Stimulated activated CD4-positive, alpha-beta T cell treated with anti-CD3 and anti-CD28 coated beads, Interleukin-4, amount 100 ng/mL, for 4 hours (primary cell): ENCODE measurements around the gene TMF1.

ENCODE experiments used
- DNase-seq, 2 experiments: peaks; one replicate each; pipeline ENCODE4 v3.0.0-alpha.2; 2020

Gene TMF1, protein sequence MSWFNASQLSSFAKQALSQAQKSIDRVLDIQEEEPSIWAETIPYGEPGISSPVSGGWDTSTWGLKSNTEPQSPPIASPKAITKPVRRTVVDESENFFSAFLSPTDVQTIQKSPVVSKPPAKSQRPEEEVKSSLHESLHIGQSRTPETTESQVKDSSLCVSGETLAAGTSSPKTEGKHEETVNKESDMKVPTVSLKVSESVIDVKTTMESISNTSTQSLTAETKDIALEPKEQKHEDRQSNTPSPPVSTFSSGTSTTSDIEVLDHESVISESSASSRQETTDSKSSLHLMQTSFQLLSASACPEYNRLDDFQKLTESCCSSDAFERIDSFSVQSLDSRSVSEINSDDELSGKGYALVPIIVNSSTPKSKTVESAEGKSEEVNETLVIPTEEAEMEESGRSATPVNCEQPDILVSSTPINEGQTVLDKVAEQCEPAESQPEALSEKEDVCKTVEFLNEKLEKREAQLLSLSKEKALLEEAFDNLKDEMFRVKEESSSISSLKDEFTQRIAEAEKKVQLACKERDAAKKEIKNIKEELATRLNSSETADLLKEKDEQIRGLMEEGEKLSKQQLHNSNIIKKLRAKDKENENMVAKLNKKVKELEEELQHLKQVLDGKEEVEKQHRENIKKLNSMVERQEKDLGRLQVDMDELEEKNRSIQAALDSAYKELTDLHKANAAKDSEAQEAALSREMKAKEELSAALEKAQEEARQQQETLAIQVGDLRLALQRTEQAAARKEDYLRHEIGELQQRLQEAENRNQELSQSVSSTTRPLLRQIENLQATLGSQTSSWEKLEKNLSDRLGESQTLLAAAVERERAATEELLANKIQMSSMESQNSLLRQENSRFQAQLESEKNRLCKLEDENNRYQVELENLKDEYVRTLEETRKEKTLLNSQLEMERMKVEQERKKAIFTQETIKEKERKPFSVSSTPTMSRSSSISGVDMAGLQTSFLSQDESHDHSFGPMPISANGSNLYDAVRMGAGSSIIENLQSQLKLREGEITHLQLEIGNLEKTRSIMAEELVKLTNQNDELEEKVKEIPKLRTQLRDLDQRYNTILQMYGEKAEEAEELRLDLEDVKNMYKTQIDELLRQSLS

DNA sequence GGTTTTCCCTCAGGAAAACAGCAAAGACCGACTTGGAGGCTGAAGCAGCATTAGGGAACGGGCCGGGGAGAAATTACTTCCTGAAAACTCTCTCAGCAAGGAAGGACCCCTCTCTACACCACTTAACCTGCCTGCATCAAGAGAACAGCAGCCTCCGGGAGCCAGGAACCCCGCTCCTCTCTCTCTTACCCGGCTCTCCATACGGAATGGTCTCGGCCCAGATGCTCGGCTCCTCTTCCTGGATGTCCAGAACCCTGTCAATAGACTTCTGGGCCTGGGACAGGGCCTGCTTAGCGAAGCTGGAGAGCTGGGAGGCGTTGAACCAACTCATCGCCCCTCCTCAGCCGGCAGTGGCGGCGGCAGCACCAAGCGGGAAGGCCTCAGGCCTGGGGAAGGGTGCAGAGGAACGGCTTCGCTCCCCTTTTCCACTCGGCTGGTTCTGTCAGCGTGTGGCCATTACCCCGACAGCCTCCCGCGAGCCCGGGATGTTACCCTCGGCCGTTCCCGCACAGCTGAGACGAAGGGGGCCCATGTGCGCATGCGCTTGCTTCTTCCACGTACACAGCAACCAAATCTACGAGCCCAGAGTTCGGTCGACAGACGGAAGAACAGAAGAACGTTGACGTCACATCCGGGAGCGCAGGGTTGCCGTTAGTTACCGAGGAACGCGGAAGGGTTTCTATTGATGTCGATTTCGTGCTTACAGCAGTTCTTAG lies at the start of gene TMF1:
TMF1 (minus strand) TSS at position 578 of the 716 bp plus-strand sequence; CDS start at position 331, 247 bp downstream.
- peak; percentile 96 for DNase-seq

DNA sequence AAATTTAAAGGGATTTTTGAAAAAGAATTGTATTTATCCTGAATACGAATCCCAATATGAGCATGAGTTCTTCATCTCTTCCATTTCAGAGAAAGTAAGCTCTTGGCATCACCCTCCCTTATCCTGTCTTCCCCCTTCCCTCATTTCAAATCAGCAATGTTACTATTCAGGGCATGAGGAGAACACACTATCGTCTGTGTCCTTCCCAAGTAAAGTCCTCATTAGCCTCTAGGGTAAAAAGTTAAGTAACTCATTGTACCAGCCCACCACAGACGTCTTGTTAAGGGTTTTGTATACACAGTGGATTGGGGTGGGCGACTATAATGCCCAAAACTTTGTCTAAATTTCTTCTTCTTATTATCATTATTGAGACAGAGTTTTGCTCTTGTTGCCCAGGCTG lies 47.4 kb upstream of the TMF1 start:
- no peak for DNase-seq

DNA sequence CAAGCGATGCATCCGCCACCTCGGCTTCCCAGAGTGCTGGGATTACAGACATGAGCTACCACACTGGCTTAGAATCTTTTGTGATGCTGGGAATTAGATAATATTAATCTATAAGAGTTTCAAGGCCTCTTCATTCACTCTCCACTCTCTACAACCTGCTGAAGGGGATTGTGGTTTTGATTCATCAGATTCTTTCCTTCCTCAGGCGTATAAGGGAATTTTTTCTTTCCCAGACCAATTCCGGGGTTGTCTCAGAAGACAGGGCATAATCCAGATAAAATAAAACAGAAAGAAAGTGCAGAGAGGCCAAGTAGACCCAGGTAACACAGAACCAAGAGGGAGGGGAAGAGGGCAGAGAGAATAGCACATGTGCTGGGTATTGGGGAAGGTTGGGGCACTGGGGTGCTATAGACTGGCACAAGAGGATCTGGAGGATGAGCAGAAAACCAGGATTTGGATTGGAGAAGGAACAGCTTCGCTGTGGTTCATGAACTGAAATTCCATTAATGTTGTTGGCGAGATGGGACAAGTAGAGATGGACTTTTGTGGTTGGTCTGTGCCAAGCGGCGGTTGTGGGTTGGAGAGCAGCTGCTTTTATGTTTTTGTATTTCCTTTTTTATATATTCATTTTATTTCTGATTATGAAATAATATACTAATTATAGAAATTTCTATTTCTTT lies 45.4 kb upstream of the TMF1 start:
- DNase-seq = no peak

DNA sequence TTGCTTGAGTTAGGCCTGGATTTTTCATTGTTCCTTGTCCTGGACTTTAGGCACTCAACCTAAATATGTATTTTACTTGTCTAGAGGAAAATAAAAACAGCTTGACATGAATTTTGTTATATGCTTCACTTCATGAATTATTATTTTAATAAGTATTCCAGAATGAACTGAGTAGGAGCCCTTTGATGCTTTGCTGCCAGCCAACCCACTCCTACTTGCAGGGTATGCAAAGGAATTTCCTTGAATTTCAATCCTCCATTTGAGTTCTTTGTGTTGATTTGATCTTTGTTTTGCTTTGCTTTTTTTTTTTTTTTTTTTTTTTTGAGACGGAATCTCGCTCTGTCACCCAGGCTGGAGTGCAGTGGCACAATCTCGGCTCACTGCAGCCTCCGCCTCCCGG lies 44.2 kb upstream of the TMF1 start:
- no peak for DNase-seq

DNA sequence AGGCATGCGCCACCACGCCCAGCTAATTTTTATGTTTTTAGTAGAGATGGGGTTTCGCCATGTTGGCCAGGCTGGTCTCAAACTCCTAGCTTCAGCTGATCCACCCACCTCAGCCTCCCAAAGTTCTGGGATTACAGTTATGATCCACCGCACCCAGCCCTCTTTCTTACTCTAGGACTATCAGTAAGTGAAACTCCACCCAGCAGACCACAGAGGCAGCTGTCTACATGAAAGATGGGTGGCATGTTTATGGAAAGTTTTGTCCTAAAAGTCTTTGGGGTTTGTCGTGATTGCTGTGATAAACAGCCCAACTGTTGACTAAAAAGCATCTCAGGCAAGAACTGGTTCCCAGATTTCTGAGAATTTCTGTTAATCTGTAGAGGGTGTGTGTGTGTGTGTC lies 43.5 kb upstream of the TMF1 start:
- no peak for DNase-seq

DNA sequence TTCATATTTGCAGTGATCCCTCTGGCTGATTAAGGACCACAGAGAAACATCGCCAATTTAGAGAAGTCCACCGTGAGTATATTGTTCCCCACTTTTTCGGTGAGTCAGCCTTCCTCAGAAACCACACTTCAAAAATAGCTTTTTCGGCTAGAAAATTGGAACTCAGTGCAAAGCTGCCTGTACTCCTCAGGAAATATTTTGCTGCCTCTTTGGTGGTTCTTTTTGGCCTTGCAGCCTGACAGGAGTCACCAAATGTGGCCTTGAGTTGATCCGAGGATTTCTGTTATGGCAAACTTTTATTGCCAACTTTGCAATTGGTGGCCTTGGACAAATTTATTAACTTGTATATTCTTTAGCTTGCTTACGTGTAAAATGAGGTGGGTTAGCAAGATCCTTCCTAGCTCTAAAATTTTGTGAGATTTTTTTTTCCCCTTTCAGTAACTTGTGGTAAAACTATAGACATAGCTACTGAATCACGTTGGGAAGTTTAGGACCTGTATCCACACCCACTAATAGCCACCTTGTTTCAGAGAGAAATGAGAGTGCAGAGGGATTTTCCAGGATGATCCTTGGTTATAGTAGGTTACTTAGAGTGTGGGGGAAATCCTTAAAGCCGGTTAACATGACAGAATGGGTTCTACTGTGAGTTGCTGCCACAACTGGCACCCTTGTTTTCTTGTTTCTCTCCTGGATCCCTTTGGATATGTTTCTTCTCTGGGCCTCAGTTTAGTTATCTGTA lies 42.5 kb upstream of the TMF1 start:
- DNase-seq = no peak

DNA sequence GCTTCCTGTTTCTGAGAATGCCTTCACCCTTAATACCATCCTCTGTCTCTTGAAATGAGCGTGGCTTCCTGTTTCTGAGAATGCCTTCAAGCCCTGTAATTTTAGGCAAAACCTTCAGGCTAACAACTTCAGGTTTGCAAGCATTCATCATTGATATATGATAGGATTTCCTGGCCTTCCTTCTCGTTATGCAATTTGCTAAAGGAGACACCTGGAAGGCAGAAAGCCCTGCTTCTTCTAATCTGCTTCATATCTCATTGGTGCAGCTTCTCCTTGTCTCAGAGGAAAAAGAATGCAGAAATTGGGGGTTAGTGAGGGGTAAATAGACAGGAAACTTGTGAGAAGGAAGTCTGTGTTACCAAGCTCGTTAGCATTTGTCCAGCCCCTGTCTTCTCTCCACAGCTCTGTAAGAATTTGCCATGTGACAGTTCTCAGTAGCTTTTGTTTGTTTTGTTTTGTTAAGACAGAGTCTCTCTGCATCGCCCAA lies 39.9 kb upstream of the TMF1 start:
- DNase-seq = no peak

DNA sequence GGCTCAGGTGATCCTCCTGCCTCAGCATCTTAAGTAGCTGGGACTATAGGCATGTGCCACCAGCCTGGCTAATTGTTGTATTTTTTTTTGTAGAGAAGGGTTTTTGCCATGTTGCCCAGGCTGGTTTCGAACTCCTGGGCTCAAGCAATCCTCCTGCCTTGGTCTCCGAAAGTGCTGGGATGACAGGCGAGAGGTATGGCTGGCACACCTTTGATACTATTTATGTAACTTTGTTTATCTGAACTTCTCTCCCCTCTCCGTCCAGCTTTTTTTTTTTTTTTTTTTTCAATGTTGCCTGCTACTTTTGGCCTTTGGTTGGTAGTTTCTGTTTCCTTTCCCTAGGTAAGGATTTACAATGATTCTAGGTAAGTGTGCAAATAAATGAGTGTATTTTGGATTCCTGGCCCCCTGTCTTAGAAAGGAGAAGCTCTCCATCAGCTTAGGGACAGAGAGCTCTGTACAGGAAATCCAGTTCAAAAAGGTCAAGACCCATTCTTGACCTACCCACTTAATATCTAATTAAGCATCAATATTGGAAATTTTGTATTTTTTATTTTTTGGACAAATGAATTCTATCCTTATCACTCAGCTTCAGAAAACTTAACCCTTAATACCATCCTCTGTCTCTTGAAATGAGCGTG lies 39.4 kb upstream of the TMF1 start:
- no peak for DNase-seq

DNA sequence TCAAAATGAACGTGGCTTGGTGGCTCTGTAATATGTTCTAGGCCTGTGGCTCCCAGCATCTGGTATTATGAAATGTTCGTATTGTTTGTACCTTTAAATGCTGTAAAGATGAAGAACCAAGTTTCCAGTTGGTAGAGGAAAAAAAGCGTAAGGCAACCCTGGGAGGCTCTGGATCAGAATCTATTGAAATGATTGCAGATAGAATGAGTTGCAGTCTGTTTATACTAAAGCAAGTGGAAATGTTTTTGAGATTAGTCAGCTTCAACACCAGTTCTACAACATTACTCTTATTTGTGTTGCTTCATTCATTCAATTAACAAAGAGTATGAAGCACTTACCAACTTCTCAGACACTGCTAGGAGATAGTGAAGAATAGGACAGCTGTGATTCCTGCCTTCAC lies 37.9 kb upstream of the TMF1 start:
- DNase-seq = no peak

DNA sequence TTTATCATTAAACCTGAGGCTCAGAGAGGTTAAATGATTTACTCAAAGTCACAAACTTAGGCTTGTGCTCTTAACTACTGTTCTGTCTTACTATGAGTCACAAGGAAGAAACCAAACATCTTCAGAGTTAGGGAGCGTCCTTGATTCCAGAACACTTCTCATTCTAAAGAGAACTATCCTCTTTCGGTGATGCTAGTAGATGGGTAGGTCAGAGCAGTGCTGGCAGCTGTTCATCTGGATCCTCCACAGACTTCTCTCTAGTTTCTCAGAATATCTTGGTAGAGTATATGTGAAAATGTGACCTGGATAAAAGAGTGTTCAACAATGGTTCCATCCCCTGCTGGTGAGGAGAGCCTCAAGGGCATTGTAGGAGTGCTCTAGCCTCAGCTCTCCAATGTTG lies 35.9 kb upstream of the TMF1 start:
- DNase-seq = no peak

DNA sequence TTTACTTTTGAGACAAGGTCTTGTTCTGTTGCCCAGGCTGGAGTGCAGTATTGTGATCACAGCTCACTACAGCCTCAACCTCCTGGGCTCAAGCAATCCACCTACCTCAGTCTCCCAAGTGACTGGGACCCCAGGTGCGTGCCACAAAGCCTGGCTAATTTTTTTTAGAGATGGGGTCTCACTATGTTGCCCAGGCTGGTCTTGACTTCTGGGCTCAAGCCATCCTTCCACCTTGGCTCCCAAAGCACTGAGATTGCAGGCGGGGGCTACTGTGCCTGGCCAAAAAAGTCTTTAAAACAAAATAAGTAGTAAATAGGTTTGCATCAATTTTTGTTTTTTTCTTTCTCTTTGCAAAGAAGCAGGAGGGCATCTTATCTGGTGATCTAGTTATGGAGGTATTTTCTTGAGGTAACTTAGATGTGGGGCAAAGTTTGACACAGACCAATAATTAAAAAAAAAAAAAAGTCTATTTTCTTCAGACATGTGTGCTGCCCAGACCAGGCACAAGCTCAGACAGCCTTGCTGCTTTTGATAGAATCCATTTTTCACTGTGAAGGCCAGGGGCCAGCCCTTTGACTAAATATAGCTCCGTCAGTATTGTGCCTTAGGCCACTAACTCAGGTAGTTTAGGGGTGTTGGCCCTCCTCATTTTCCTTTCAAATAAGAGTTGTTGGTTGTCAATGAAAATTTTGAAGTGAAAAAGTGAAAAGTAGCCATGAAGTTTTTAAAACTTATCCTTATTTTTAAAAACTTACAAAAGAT lies 35.1 kb upstream of the TMF1 start:
- no peak for DNase-seq

DNA sequence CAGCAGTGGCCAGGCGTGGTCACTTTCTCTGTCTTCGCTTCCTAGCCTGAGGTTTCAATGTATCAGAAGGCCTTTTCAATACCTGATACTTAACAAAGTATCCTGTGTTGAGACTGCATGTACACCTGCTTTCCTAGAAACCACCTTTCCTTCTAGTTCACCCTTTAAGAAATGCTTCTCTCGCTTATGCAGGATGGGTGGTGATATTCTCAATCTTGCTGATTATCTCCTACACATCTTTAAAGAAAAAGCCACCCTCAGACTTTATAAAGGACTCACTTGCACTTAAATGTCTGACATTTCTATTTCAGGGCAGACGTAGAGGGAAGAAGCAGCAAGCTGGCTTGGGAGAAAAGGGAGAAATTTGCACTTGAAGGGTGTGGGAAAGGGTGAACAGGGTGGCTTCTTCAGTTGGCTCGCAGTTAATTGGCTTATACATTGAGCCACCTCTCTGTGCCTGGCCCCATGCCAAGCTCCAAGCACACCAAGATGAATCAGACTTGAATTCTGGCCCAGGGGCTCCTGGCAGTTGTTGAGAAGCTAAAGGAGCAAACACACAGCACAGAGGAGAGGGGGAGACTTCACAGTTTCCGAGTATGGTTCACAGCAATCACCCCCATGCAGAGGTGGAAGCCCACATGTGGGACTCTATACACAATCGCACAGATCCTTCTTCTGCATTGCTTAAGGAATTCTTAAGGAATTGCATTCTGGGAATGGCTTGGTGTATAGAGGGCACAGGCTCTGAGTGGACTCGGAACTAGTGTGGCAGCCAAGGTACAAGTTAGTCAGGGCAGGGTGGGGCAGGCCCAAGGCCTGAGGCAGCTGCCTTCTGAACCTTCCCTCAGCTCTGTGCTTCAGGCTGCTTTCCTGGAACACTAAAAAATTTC lies 33.9 kb upstream of the TMF1 start:
- peak; percentile 71 to 82 for DNase-seq

DNA sequence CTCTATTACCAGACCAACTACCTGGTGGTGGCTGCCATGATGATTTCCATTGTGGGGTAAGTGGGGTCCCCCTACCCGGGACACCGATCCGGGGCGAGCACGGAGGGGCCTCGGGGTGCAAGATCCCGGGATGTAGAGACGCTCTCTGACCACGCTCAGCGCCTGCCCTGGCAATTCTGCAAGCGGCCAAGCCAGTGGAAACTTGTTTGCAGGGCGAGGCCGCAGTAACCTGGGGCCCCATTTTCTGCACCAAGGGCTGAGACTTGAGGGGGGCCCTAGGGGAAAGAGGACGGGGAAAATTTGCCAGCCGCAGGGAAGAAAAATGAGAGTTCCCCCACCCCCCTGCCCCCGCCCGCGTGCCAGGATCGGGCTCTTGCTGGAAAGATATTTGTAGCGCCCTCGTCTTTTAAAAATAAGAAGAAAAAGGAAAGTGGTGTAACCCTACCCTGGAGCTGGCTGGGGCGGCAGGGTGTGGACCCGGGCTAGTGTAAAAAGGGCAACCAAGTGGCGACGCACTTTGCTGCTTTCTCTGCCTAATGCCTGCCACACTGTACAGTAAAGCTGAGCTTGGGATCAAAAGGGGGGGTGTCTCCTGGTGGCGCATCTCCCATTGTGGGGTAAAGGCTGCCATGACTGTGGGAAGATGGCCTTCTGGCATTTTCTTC lies 33.2 kb upstream of the TMF1 start:
- peak in 1 of 2 experiments; percentile 20 for DNase-seq

DNA sequence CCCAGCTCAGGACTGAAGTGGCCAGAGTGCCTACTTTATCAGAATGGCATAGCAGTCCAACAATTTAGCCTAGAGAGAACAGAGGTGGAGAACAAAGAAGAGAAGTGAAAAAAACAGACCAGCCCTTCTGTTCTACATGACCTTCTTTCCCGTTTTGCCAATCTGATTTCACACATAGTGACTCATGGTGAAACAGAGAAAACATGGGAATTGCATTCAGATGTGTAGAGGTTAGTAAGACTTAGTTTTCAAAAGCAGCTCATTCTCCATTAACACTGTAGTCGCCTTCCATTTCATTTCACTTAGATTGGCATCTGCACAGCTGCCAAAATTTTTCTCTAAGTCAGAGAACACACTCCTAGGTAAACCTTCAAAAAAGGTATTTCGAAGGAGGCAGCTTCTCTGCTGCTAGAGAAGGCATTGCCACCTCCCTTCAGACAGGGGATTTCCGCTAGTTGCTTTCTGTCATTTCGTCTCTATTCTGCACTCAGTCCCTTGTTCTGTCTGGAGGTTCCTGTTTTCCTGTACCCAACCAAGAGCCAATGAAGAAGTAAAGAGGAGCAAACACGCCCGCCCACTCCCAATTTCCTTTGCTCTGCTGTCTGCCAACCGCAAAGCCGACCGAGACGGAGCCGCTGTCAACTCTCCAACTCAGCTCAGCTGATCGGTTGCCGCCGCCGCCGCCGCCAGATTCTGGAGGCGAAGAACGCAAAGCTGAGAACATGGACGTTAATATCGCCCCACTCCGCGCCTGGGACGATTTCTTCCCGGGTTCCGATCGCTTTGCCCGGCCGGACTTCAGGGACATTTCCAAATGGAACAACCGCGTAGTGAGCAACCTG lies 32.4 kb upstream of the TMF1 start, which contains the start of gene ARL6IP5:
ARL6IP5 (plus strand) TSS at position 612 of the 842 bp plus-strand sequence; CDS start at position 723, 111 bp downstream.
- DNase-seq = peak; percentile 82 to 89

DNA sequence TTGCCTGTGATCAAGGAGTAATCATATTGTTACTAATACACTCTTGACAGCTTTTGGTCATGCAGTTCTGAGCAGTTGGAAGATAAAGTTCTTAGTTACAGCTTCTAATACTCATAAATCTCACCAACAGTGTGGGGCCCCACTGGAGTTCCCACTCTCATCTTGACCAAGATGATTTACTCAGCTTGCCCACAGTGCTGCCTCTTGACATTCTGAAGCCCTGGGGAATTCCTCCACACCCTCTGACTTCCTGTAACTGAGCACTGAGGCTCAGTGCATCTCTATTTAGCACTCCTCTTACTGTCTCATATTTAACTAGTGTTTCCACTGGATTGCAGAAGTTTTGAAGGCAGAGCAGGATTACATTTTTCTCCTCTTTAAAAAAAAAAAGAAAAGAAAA lies 30.7 kb upstream of the TMF1 start:
- peak; percentile 52 to 77 for DNase-seq

DNA sequence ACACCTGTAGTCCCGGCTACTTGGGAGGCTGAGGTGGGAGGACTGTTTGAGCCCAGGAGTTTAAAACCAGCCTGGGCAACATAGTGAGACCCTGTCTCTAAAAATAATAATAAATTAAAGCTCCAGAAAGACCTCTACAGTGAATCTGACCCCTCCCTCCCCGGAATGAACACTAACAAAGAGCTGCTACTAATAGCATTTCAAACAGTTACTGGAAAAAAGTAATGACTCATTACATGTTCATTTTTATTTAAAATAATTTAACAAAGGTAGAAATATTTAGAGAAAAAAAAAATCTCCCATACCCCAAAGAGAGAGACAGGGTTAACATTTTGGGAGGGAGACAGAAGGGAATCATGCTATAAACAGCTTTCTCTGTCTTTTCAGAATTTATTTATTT lies 30.2 kb upstream of the TMF1 start:
- no peak for DNase-seq

DNA sequence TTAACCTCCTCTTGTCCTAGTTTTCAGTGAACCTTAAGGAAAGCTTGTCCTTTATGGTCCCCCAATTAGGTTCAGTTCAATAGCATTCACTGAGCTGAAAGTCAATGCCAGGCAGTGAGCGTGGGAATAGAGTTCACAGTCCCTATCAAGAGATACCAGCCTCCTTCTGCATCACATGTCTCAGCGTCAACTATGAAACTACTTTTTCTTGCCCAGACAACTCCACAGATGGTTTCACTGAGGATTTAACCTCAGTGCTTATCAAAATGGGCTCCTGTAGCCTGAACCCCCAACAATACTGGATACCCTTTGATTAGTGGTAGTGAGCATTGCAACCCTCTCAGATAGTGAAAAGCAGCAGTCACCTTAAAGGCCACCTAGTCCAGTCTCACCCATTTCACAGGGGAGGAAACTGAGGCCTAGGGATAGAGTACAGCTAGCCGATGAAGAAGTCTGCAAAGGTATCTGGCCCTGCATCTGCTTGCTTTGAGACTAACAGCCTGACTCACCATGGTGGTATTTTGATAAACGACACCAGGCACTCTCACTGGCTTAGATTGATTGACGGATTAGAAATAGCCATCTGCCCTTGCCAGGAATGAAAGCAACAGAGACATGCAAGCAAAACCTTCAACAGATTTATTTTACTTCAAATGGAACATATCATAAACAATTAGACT lies 29.6 kb upstream of the TMF1 start:
- no peak for DNase-seq
